Activated CD4-positive, alpha-beta T cell treated with anti-CD3 and anti-CD28 coated beads, Interleukin-2, amount 10 ng/mL, durations not matched to agents 24 days and 14 days (primary cell): ENCODE measurements around the gene DNM2. TPM values are rescaled to one million over a fixed set of nuclear protein-coding genes. Genes with fewer than 3 reads are reported as not detected.
"Not testable (repeated sequence)": the region's sequence is repeated elsewhere in the genome, so short reads cannot be mapped to it uniquely, and the experiment has no call there.

Experiments
- DNase-seq: peaks from one replicate; pipeline ENCODE4 v3.0.0; 2022
- H3K27ac Mint-ChIP-seq: one replicate; pipeline ENCODE4 v1.8.0; 2022; ENCODE audit warnings: mild to moderate bottlenecking, mixed read lengths
- H3K27me3 Mint-ChIP-seq: one replicate; pipeline ENCODE4 v1.8.0; 2022; ENCODE audit warnings: mixed read lengths
- H3K36me3 Mint-ChIP-seq: one replicate; pipeline ENCODE4 v1.8.0; 2022; ENCODE audit warnings: low read depth, mild to moderate bottlenecking, mixed read lengths
- H3K4me1 Mint-ChIP-seq: one replicate; pipeline ENCODE4 v1.8.0; 2021; ENCODE audit warnings: mixed read lengths
- H3K4me3 Mint-ChIP-seq: one replicate; pipeline ENCODE4 v1.8.0; 2022; ENCODE audit warnings: mild to moderate bottlenecking, moderate library complexity, mixed read lengths
- H3K9me3 Mint-ChIP-seq: one replicate; pipeline ENCODE4 v1.8.0; 2021; ENCODE audit warnings: mixed read lengths
- intact Hi-C: fragments of 100-400 bp; cut with micrococcal nuclease; formaldehyde crosslinking; loops from one replicate; pipeline ENCODE4 v1.15.1; 2023
- total RNA-seq: library from RNA; stranded (reverse); gene quantifications from 2 replicates; pipeline ENCODE4 v1.2.3, GENCODE V29; 2022

Gene DNM2
- total RNA-seq, 1 donor from 2014 or later, result 211 TPM

DNA sequence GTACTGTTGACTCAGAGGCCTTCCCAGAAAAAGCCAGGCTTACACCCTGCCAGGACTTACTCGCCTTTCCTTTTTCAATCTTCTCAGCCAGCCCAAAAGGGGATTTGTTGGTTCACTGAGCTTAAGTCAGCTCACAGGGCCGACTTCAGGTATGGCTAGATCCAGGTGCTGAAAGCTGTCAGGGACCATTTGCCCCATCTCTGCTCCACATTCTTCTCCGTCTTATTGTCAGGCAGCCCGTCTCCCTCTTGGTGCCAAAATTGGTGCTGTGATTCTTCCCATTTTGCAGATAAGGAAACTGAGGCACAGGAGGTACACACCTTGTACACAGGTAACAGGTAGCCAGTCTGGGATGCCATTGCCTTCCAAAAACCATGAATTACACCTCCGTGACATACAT, 132.8 kb downstream of the DNM2 start:
- peaks cover 3% of the 10 kb centered on the region for H3K36me3 Mint-ChIP-seq
- no peak overlapping the region for H3K4me3 Mint-ChIP-seq
- intact Hi-C loops, result no loop called here
- peaks cover 11% of the 10 kb centered on the region for H3K4me1 Mint-ChIP-seq
- H3K9me3 Mint-ChIP-seq, result no peaks in the 10 kb centered on the region
- DNase-seq, result no peak
- H3K27ac Mint-ChIP-seq, result no peak overlapping the region
- no peaks in the 10 kb centered on the region for H3K27me3 Mint-ChIP-seq

DNA sequence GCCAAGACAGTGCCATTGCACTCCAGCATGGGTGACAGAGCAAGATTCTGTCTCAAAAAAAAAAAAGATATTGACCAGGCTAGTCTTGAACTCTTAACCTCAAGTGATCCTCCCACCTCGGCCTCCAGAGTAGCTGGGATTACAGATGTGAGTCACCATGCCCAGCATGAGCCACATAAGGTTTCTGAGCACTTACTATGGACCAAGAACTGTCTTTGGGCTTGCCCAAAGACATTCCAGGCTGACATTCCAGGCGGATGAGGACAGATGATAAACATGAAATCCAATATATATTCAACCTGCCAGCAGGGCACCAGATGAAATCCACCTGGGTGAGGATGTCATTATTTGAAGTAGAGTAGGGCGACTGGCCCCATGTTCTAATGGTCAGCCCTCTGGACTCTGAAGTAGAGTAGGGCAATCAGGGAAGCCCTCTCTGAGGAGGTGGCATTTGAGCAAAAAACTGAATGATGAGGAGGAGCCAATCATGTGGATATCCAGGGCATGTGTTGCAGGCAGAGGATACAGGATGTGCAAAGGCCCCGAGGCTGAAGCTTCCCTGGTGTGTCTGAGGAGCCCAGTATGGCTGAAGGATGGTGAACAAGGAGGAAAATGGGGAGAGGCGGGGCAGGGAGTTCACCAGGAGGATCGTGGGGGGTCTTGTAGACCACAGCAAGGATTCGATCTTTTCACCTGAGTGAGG, 134.4 kb downstream of the DNM2 start:
- Mint-ChIP-seq H3K36me3 (peaks cover 3% of the 10 kb centered on the region), H3K27me3 (no peaks in the 10 kb centered on the region)
- intact Hi-C loops, result no loop called here

DNA sequence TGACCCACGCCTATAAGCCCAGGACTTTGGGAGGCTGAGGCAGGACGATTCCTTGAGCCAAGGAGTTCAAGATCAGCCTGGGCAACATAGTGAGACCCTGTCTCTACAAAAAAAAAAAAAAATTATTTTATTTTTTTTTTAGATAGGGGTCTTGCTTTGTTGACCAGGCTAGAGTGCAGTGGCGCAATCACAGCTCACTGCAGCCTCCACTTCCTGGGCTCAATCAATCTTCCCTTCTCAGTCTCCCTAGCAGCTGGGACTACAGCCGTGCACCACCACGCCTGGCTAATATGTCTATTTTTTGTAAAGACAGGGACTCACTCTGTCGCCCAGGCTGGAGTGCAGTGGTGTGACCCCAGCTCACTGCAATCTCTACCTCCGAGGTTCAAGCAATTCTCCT, 135.1 kb downstream of the DNM2 start:
- Mint-ChIP-seq H3K4me1 (peaks cover 7% of the 10 kb centered on the region), H3K36me3 (peaks cover 3% of the 10 kb centered on the region), H3K27me3 (no peaks in the 10 kb centered on the region), H3K9me3 (no peaks in the 10 kb centered on the region), H3K4me3 (no peak overlapping the region), H3K27ac (no peak overlapping the region)
- no peak for DNase-seq
- intact Hi-C loops, result no loop called here

More for the DNA sequence above, 134.4 kb downstream of the DNM2 start:
- Mint-ChIP-seq H3K9me3 (no peaks in the 10 kb centered on the region), H3K4me3 (no peak overlapping the region), H3K27ac (no peak overlapping the region), H3K4me1 (peaks cover 11% of the 10 kb centered on the region)
- no peak for DNase-seq

DNA sequence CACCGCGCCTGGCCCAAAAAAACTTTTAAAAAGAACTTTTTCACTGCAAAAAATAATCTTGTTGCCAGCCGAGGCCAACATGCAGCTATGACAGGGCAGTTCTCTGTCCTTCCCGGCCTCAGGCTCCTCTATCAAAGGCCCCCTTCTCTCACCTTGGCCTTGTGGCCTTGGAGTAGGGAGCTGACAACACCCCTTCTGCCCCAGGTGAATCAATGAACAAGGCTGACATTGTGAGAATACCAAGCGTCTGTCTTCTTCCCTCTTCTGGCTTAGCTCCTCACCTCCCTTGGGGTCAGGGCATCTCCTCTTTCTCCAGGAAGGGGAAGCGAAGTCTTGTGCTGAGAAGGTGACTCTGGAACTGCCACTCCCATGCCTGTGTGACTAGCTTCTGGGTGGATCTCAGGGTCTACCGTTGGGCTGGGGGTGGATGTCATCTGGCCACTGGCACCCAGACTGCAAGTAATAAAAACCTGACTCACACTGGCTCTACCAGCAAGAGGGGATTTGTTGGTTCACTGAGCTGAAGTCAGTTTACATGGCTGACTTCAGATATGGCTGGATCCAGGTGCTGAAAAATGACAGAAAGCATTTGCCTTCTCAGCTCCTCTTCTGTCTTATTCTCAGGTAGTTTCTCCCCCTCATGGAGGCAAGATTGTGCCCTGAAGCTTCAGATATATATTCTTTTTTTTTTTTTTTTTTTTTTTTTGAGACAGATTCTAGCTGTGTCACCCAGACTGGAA, 136.6 kb downstream of the DNM2 start:
- H3K4me3 Mint-ChIP-seq, result no peak overlapping the region
- no peaks in the 10 kb centered on the region for H3K27me3 Mint-ChIP-seq
- no peaks in the 10 kb centered on the region for H3K9me3 Mint-ChIP-seq
- peaks cover 3% of the 10 kb centered on the region for H3K36me3 Mint-ChIP-seq
- no peak overlapping the region for H3K27ac Mint-ChIP-seq
- DNase-seq, result no peak
- H3K4me1 Mint-ChIP-seq, result peaks cover 2% of the 10 kb centered on the region
- intact Hi-C loops, result no loop called here

GRCh38 chr19:10855879-10856522, 138.1 kb downstream of the DNM2 start:
- peaks cover 2% of the 10 kb centered on the region for H3K4me1 Mint-ChIP-seq

GRCh38 chr19:10856899-10857298, 139.0 kb downstream of the DNM2 start:
- H3K36me3 Mint-ChIP-seq, H3K4me3 Mint-ChIP-seq, H3K27ac Mint-ChIP-seq, H3K4me1 Mint-ChIP-seq, DNase-seq, intact Hi-C loops, H3K27me3 Mint-ChIP-seq, H3K9me3 Mint-ChIP-seq: not testable (repeated sequence)

More at GRCh38 chr19:10855879-10856522, 138.1 kb downstream of the DNM2 start:
- peak; percentile 76 for DNase-seq
- H3K4me3 Mint-ChIP-seq, result no peak overlapping the region
- intact Hi-C loops, result no loop called here
- H3K27me3 Mint-ChIP-seq, result no peaks in the 10 kb centered on the region
- peaks cover 3% of the 10 kb centered on the region for H3K36me3 Mint-ChIP-seq
- no peaks in the 10 kb centered on the region for H3K9me3 Mint-ChIP-seq
- no peak overlapping the region for H3K27ac Mint-ChIP-seq

DNA sequence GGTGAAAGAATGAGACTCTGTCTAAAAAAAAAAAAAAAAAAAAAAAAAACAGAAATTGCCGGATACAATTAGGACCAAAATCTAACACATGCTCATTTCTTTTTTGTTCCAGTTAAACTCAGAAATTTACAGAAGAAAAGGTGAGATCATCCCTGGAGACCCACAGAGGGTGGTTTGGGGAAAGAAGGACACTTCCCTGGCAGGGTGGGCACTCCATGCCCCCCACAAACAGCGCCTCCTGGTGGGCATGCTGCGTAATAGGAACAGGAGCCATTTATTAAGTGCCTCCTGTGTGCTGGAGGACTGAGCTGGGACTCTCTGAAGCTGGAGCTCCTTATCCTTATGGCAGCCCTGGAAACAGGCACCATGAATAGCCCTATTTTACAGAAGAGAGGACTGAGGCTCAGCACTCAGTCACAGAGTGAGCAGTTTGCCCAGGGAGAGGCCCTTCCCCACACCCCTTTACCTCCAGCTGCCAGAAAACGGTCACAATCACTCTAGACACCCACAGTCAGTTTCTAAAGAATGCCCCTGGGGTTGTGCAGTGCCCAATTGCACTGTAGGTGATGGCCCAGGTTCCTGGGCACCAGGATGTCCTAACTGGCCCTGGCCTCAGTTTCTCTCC, 140.4 kb downstream of the DNM2 start:
- Mint-ChIP-seq H3K27ac (no peak overlapping the region), H3K4me1 (peaks cover 7% of the 10 kb centered on the region), H3K36me3 (peaks cover 3% of the 10 kb centered on the region), H3K4me3 (no peak overlapping the region), H3K27me3 (no peaks in the 10 kb centered on the region), H3K9me3 (no peaks in the 10 kb centered on the region)
- peak; percentile 74 for DNase-seq
- intact Hi-C loops, result no loop called here

DNA sequence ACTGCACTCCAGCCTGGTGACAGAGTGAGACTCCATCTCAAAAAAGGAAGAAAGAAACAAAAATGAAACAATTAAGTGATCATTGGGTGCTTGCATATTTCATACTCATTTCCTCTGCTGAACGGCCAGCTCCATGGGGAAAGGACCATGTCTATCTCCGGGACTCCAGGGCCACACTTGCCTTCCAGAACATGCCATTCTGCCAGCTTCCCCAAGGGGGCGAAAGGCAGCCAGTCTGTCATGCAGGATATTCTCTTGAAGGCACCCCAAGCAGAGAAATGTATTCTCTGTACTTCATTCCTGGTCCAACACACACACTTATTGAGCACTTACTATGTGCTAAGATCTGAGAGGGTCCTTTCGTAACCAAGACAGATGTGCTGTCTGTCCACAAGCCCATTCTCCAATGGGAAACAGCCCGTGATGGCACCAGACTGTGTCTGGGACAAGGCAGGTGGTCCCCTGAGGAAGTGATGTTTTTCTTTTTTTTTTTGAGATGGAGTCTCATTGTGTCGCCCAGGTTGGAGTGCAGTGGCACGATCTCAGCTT, 143.3 kb downstream of the DNM2 start:
- Mint-ChIP-seq H3K9me3 (no peaks in the 10 kb centered on the region), H3K27me3 (no peaks in the 10 kb centered on the region), H3K36me3 (peaks cover 3% of the 10 kb centered on the region), H3K4me3 (no peak overlapping the region), H3K27ac (no peak overlapping the region), H3K4me1 (peaks cover 14% of the 10 kb centered on the region)
- DNase-seq, result peak; percentile 82
- intact Hi-C loops, result loop anchor here (10.0 kb wide), 1 partner anchor 66 kb away; no protein-coding TSS in a partner anchor

DNA sequence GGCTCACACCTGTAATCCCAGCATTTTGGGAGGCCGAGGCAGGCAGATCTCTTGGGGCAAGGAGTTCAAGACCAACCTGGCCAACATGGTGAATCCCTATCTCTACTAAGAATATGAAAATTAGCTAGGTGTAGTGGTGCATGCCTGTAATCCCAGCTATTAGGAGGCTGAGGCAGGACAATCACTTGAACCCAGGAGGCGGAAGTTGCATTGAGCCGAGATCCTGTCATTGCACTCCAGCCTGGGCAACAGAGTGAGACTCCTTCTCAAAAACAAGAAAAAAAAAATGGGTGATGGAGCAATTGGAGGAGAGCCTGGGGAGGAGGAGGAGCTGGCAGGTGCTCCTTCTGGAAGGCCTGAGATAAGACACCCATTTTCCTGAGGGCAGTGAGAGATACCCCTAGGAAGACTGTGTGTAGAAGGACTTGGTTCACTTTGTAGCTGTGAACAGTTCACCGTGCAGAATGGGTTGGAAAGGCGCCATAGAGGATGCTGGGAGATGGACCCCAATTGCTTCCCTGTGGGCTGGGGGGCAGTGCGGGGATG, 144.8 kb downstream of the DNM2 start:
- DNase-seq, result no peak
- intact Hi-C loops, result loop anchor here (10.0 kb wide), 1 partner anchor 68 kb away; no protein-coding TSS in a partner anchor
- peaks cover 3% of the 10 kb centered on the region for H3K36me3 Mint-ChIP-seq
- no peak overlapping the region for H3K27ac Mint-ChIP-seq
- peaks cover 14% of the 10 kb centered on the region for H3K4me1 Mint-ChIP-seq
- no peak overlapping the region for H3K4me3 Mint-ChIP-seq
- no peaks in the 10 kb centered on the region for H3K27me3 Mint-ChIP-seq
- no peaks in the 10 kb centered on the region for H3K9me3 Mint-ChIP-seq

DNA sequence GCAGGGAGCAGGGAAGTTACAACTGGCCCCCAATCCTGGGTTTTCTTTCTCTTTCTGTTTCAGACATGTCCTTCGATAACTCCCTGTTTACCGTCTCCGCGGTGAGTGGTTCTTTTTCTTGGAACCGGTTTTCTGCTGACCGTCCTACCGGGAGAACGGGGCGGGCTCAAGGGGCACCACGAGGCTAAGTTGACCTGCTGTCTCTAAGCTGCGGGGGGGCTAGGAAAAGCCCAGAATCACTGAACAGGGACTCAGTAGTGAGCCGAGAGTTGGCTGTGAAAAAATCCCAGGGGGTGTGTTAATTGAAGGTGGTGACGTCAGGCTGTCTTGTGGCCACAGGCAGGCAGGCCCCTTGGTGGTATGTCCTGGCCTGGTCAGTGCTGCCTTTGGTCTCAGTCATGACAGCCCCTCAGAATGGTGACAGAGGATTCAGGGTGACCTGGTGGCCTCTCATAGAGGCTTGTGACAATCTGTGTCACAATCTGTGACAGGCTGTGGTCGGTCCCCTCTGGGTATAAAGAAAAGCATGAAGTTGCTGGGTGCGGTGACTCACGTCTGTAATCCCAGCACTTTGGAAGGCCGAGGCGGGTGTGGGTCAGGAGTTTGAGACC, 145.3 kb downstream of the DNM2 start:
- no peak overlapping the region for H3K4me3 Mint-ChIP-seq
- intact Hi-C loops, result loop anchor here (10.0 kb wide), 1 partner anchor 68 kb away; no protein-coding TSS in a partner anchor
- no peaks in the 10 kb centered on the region for H3K9me3 Mint-ChIP-seq
- no peaks in the 10 kb centered on the region for H3K27me3 Mint-ChIP-seq
- H3K27ac Mint-ChIP-seq, result peak overlapping the region; percentile 71
- H3K36me3 Mint-ChIP-seq, result peaks cover 2% of the 10 kb centered on the region
- H3K4me1 Mint-ChIP-seq, result peaks cover 20% of the 10 kb centered on the region
- DNase-seq, result no peak

- intact Hi-C loops, result loop anchor here (1.0 to 10.0 kb wide), 3 partner anchors 28 to 147 kb away; partner anchors contain the start of gene TMED1
- no peaks in the 10 kb centered on the region for H3K27me3 Mint-ChIP-seq
- peak overlapping the region; percentile 2 for H3K27ac Mint-ChIP-seq
- H3K9me3 Mint-ChIP-seq, result no peaks in the 10 kb centered on the region
- peaks cover 24% of the 10 kb centered on the region for H3K4me1 Mint-ChIP-seq
- H3K4me3 Mint-ChIP-seq, result peak overlapping the region; percentile 8
- DNase-seq, result peak; percentile 95
- H3K36me3 Mint-ChIP-seq, result no peaks in the 10 kb centered on the region
Measured at GRCh38 chr19:10864538-10864899, 146.6 kb downstream of the DNM2 start.

DNA sequence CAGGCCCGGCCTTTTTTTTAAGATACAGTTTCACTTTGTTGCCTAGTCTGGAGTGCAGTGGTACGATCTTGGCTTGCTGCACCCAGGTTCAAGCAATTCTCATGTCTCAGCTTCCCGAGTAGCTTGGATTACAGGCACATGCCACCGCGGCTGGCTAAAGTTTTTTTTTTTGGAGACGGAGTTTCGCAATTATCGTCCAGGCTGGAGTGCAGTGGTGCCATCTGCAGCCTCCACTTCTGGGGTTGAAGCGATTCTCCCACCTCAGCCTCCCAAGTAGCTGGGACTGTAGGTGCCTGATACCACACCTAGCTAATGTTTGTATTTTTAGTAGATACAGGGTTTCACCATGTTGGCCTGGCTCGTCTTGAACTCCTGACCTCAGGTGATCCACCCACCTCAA, 148.6 kb downstream of the DNM2 start:
- Mint-ChIP-seq H3K27me3 (no peaks in the 10 kb centered on the region), H3K4me3 (no peak overlapping the region), H3K27ac (no peak overlapping the region), H3K4me1 (peaks cover 29% of the 10 kb centered on the region), H3K9me3 (no peaks in the 10 kb centered on the region), H3K36me3 (no peaks in the 10 kb centered on the region)
- intact Hi-C loops, result loop anchor here (10.0 kb wide), 1 partner anchor 72 kb away; no protein-coding TSS in a partner anchor
- DNase-seq, result no peak
